Endodermal cell (in vitro differentiated cells): ENCODE data around the gene DDX20. TPM values are rescaled to one million over a fixed set of nuclear protein-coding genes. Genes with fewer than 3 reads are reported as not detected.

ENCODE experiments used
- DNase-seq: peaks from one replicate; pipeline ENCODE4 v3.0.0-alpha.2; 2017
- H3K27ac ChIP-seq: 2 replicates; pipeline ENCODE4 v1.5.1; 2013; ENCODE audit warnings: mild to moderate bottlenecking, low read depth, low read length, moderate library complexity
- H3K27me3 ChIP-seq: 2 replicates; pipeline ENCODE4 v1.6.1; 2013; ENCODE audit warnings: mild to moderate bottlenecking, low read length, moderate library complexity; ENCODE audit not compliant: insufficient read depth, control insufficient read depth, poor library complexity, severe bottlenecking
- H3K36me3 ChIP-seq: 2 replicates; pipeline ENCODE4 v1.7.0; 2013; ENCODE audit warnings: mild to moderate bottlenecking, low read length, moderate library complexity; ENCODE audit not compliant: control insufficient read depth, insufficient read depth
- H3K4me1 ChIP-seq: one replicate; pipeline ENCODE4 v1.7.0; 2013; ENCODE audit warnings: low read length; ENCODE audit not compliant: control insufficient read depth, insufficient read depth
- H3K4me3 ChIP-seq: 2 replicates; pipeline ENCODE4 v1.5.1; 2013; ENCODE audit warnings: mild to moderate bottlenecking, low read length, moderate library complexity
- H3K9ac ChIP-seq: 2 replicates; pipeline ENCODE4 v1.6.1; 2013; ENCODE audit warnings: mild to moderate bottlenecking, low read length, moderate library complexity; ENCODE audit not compliant: poor library complexity, severe bottlenecking; ENCODE audit errors: extremely low read depth
- H3K9me3 ChIP-seq: 2 replicates; pipeline ENCODE4 v1.6.1; 2013; ENCODE audit warnings: mild to moderate bottlenecking, low read length, moderate library complexity; ENCODE audit not compliant: control insufficient read depth
- H3K27ac Mint-ChIP-seq: 2 replicates; pipeline ENCODE4 v1.8.0; 2020; ENCODE audit warnings: mixed read lengths
- H3K27me3 Mint-ChIP-seq: 2 replicates; pipeline ENCODE4 v1.8.0; 2021; ENCODE audit warnings: mild to moderate bottlenecking, mixed read lengths; ENCODE audit not compliant: insufficient read depth
- H3K36me3 Mint-ChIP-seq: 2 replicates; pipeline ENCODE4 v1.8.0; 2020; ENCODE audit warnings: low read depth, mixed read lengths
- H3K4me1 Mint-ChIP-seq: 2 replicates; pipeline ENCODE4 v1.8.0; 2020; ENCODE audit warnings: mixed read lengths
- H3K4me3 Mint-ChIP-seq: 2 replicates; pipeline ENCODE4 v1.8.0; 2020; ENCODE audit warnings: mild to moderate bottlenecking, moderate library complexity, mixed read lengths
- H3K9me3 Mint-ChIP-seq: 2 replicates; pipeline ENCODE4 v1.8.0; 2020; ENCODE audit warnings: mild to moderate bottlenecking, mixed read lengths
- CTCF ChIP-seq: fragments of 200-600 bp; sonication (generic); conservative IDR thresholded peaks from 2 replicates; pipeline ENCODE4 v1.5.0; 2021; ENCODE audit warnings: antibody characterized with exemption, mild to moderate bottlenecking
- WGBS, 2 experiments: methylation state at CpG; one replicate each; pipeline versions ENCODE4 v1.1.5 to v1.1.7; 2013; ENCODE audit warnings: missing lambda C conversion rate in 2 of 2, mixed read lengths in 1 of 2; ENCODE audit not compliant: insufficient coverage in 1 of 2, insufficient read length in 1 of 2; 5-methylcytosine and 5-hydroxymethylcytosine counted together
- total RNA-seq, 2 donors: library from RNA; stranded (reverse); fragmentation: NEBNext Ultra II Directional in 1 of 2; extraction: Animal tissue kit (Norgen Biotek cat#: 25700) in 1 of 2; gene quantifications; 2 replicates in 1 of 2; 3 replicates in 1 of 2; pipeline ENCODE4 v1.2.1, GENCODE V29; 2021

DDX20 gene
- total RNA-seq, 2 donors from 2014 or later, result 19.4 to 19.8 TPM

GRCh38 chr1:111742938-111743549 lies 12.7 kb upstream of the DDX20 start:
- peaks cover 3% of the 10 kb centered on the region for H3K4me1 Mint-ChIP-seq
- WGBS, 2 experiments, result 90 to 100% methylated on average over 2 to 3 of the region's 5 CpGs
- H3K4me3 Mint-ChIP-seq, result no peak overlapping the region
- H3K27me3 Mint-ChIP-seq, result peaks cover 42% of the 10 kb centered on the region
- Histone ChIP-seq H3K9me3 (no peaks in the 10 kb centered on the region), H3K4me3 (no peak overlapping the region), H3K4me1 (peaks cover 4% of the 10 kb centered on the region), H3K9ac (no peak overlapping the region), H3K27me3 (peaks cover 28% of the 10 kb centered on the region), H3K36me3 (no peaks in the 10 kb centered on the region), H3K27ac (no peak overlapping the region)
- DNase-seq, result no peak
- H3K36me3 Mint-ChIP-seq, result no peaks in the 10 kb centered on the region
- peak; percentile 42 for TF ChIP-seq CTCF
- H3K9me3 Mint-ChIP-seq, result no peaks in the 10 kb centered on the region
- H3K27ac Mint-ChIP-seq, result no peak overlapping the region

GRCh38 chr1:111743679-111744101 lies 12.0 kb upstream of the DDX20 start:
- no peaks in the 10 kb centered on the region for H3K9me3 Mint-ChIP-seq
- H3K27ac Mint-ChIP-seq, result no peak overlapping the region
- no peak overlapping the region for H3K27ac ChIP-seq
- peaks cover 41% of the 10 kb centered on the region for H3K27me3 Mint-ChIP-seq
- no peaks in the 10 kb centered on the region for H3K36me3 Mint-ChIP-seq
- DNase-seq, result no peak
- peaks cover 24% of the 10 kb centered on the region for H3K27me3 ChIP-seq
- 95 to 100% methylated on average over 3 of the region's 3 CpGs for WGBS, 2 experiments
- H3K9ac ChIP-seq, result no peak overlapping the region
- H3K36me3 ChIP-seq, result no peaks in the 10 kb centered on the region
- no peak for TF ChIP-seq CTCF
- no peaks in the 10 kb centered on the region for H3K9me3 ChIP-seq
- H3K4me3 Mint-ChIP-seq, result no peak overlapping the region
- no peak overlapping the region for H3K4me3 ChIP-seq
- H3K4me1 ChIP-seq, result peaks cover under 1% of the 10 kb centered on the region
- H3K4me1 Mint-ChIP-seq, result peaks cover 2% of the 10 kb centered on the region

- H3K27ac Mint-ChIP-seq, result no peak overlapping the region
Observed at GRCh38 chr1:111745675-111746613, 9.8 kb upstream of the DDX20 start.

More at GRCh38 chr1:111745675-111746613, 9.8 kb upstream of the DDX20 start:
- Histone ChIP-seq H3K4me3 (no peak overlapping the region), H3K36me3 (no peaks in the 10 kb centered on the region), H3K27ac (no peak overlapping the region), H3K9ac (no peak overlapping the region), H3K4me1 (peaks cover 5% of the 10 kb centered on the region), H3K9me3 (no peaks in the 10 kb centered on the region), H3K27me3 (peaks cover 18% of the 10 kb centered on the region)
- Mint-ChIP-seq H3K9me3 (no peaks in the 10 kb centered on the region), H3K4me1 (peaks cover 2% of the 10 kb centered on the region), H3K36me3 (no peaks in the 10 kb centered on the region), H3K4me3 (no peak overlapping the region), H3K27me3 (peaks cover 32% of the 10 kb centered on the region)
- no peak for TF ChIP-seq CTCF
- WGBS, 2 experiments, result 91 to 95% methylated on average over 7 to 9 of the region's 9 CpGs
- no peak for DNase-seq
